T-helper 9 cell (primary cell): ENCODE results near the gene ARL17A.
"Not testable (repeated sequence)": the region's sequence is repeated elsewhere in the genome, so short reads cannot be mapped to it uniquely, and the experiment has no call there.

Experiments
- DNase-seq: peaks from one replicate; pipeline ENCODE4 v3.0.0-alpha.2; 2020
- total RNA-seq, 2 donors: gene quantifications; one replicate each; lab custom pipeline; 2026; lab: John Stamatoyannopoulos, UW

The ARL17A gene
- 2.5 to 12.8 reads per million in 2 donors for total RNA-seq

DNA sequence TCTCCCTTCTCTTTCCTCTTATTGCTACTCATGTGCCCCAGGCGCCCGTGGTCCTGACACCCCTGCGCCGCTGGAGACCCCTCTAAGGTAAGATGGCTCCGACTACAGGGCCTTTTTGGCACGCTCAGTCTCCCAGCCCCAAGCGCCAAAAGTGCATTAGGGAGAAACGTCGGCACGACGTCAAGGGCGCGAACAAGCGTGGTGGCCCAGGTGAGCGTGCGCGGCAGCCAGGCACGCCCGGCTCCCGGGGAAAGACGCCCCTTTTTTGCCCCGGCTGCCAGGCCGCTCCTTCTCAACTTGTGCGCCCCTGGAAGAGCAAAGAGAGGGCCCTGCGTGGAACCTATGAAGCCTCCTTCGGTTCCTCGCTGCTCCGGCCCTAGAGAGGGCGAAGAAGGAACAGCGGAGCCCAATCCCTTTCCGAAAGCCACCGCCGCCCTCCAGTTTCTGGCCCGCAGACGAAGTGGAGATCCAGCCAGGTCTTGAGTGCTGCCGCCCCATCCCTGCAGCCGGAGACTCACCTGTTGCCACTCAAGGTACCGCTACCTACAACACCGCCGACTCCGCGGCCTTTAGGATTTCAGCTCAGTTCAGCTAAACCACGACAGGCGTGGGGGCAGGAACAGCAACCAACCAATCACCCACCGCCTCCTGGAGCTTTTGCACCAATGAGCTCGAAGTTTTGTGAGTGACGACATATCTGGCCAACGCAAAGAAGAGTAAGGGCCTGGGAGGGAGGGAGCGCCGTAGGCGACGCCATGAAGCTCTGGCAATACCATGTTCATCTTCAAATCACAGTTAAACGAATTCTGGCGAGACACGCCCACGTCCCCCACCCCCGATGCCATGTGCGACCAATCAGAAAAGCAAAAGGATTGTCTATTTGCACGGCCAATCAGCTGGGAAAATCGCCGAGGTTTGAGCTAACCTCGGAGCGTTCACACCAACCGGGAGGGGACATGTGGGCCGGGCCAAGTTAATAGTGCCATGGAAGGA lies at the start of gene ARL17A:
ARL17A (minus strand) TSS at position 609 of the 993 bp plus-strand sequence. CDS start 3,369 bp downstream, outside the sequence.
- peak; percentile 65 for DNase-seq

DNA sequence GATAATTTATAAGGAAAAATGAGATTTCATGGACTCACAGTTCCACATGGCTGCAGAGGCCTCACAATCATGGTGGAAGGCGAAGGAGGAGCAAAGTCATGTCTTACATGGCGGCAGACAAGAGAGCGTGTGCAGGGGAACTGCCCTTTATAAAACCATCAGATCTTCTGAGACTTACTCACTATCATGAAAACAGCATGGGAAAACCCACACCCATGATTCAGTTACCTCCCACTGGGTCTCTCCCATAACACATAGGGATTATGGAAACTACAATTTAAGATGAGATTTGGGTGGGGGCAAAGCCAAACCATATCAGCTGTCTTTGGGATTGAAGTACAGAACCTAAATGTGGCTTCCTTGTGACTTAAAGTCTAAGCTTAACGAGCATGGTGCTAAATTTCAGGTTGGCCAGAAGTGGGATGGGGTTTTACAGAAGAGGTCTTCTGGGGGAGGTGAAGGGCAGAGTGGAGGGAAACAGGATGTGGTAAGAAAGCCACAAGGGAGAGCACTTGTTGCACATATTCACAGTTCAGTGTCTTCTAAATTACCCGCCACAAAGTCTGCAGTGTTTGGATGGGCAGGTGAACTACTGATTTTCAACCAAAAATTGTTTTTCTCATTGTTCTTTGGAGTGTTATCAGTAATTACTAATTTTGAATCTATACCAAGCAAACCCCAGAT lies 49.4 kb upstream of the ARL17A start:
- not testable (repeated sequence) for DNase-seq

DNA sequence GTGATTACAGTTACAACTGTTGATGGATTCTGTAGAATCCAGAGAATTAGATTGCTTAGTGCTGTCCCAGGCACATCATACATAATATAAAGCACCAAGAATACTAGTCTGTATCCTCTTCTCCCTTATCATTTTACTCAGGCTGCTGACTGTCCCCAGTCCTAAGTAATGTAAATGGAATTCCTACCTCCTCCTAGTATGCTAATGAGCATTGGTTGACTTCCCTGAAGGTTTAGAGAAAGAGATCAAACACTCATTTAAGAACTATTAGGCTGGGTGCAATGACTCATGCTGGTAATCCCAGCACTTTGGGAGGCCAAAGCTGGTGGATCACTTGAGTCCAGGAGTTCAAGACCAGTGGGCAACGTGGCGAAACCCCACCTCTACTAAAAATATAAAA lies 48.0 kb upstream of the ARL17A start:
- not testable (repeated sequence) for DNase-seq

DNA sequence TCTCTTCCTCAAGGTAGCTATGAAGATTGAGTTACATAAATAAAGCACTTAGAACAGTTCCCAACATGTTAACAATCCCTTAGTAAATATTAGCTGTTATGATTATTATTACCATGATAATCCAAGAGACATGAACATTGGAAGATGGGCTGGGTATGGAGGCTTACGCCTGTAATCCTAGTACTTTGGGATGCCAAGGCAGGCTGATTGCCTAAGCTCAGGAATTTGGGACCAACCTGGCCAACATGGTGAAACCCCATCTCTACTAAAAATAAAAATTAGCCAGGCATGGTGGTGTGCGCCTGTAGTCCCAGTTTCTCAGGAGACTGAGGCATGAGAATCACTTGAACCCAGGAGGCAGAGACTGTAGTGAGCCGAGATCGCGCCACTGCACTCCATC lies 45.2 kb upstream of the ARL17A start:
- DNase-seq, result not testable (repeated sequence)

DNA sequence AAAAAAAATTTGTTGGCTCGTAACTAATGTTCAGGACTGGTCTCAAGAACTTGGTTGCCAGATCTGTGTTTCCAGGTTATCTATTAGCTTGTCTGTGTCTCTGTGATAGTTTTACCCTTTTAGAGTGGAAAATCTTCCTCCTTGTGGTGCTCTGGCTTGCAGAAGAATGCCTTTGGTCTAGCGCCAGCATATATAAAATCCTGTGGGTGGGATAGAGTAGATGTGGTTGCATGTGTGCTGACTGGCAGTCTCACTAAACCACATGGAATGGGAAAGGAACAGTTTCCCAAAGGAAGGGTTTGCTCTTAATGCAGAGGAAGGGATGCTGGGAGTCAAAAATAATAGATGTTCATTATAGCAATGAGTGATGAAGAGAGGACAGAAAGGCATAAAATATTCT lies 44.3 kb upstream of the ARL17A start:
- DNase-seq, result not testable (repeated sequence)

DNA sequence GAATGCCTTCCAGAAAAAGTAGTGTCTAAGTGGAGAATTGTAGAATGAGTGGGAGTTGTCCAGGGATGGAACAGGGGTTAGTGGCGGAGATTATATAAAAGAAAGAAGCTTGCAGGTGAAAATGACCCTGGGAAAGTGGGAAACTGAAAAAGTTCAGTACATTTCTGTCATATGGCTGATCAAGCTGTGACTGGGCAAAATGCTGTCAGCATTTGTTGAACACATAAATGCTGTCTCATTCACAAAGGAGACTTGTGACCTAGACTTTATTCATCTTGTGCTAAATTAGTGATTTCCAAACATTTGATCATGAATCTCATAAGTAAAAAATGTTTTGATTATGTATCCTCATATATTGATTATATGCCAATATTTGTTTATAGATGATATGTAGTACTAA lies 39.5 kb upstream of the ARL17A start:
- DNase-seq, result not testable (repeated sequence)

DNA sequence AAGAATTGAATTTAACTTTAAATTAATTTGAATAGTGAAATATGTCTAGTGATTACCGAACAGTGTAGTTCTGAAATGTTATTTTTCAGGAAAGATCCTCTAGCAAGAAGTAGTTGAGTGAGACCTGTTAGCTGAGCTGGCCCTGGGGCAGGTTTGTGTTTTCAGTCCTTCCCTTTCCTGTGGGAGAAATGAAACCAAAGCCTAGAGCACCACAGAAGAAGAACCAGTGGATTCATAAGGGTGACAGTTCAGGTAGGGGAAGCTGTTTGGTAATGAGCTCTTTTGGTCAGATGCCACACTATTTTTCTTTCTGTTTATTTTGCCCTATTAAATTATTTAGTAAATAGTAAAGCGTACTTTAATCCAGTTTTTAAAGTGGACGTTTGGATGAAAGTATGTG lies 37.6 kb upstream of the ARL17A start:
- DNase-seq, result not testable (repeated sequence)

DNA sequence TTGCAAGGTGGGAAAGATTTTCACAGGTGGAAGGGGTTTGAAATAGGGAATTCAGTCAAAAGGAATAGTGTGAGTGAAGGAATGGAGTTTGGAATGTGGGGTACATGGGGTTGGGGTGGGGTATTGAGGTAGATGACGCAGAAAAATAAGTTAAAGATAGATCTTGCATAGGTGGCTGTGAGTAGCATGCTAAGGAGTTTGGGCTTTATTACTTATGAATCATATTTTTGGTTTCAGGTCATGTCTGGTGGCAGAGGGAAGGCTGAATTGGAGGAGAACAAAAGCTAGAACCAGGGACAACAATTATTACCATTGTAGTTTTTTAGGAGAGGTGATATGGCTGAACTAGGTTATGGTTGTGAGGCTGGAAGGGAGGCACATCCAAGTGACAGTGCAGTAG lies 34.4 kb upstream of the ARL17A start:
- DNase-seq, result not testable (repeated sequence)

DNA sequence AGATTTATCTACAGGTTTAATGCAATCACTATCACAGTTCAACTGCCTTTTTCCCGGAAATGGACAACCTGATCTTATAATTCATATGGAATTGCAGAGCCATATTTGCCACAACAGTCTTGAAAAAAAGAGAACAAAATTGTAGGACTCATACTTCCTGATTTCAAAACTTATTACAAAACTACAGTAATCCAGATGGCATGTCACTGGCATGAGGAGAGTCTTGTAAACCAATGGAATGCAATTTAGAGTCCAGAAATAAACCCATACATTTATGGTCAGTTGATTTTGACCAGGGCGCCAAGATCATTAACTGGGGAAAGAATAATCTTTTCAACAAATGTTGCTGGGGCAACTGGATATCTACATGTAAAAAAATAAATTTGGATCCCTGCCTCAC lies 31.8 kb upstream of the ARL17A start:
- DNase-seq, result not testable (repeated sequence)

DNA sequence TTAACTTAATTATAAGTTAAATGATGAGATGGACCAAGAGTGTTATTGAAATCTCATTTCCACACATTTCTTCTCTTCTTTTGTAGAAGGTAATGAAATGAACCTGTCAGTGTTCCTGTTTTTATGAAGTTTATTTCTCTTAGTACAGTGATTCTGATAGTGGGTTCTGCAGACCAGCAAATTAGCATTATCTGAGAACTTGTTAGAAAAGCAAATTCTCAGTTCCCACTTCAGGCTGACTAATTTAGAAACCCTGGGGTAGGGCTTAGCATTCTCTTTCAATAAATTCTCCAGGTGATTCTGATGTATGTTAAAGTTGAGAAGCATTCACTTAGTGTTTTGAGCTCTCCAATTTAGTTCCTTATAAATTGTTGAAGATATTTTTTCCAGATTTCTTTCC lies 23.6 kb upstream of the ARL17A start:
- DNase-seq, result not testable (repeated sequence)

DNA sequence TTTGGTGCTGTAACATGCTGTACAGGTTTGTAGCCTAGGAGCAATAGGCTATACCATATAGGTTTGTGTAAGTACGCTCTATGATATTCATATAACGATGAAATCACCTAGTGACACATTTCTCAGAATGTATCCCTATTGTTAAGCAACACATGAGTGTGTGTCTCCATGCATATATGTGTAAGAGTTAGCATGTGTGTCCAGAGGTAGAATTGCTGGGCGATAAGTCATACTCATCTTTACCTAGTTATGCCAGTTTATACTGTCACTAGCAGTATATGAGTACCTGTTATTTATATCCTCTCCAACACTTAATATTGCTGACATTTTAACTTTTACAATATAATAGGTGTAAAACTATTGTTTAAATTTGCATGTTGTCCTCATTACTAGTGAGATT lies 21.3 kb upstream of the ARL17A start:
- DNase-seq, result not testable (repeated sequence)

DNA sequence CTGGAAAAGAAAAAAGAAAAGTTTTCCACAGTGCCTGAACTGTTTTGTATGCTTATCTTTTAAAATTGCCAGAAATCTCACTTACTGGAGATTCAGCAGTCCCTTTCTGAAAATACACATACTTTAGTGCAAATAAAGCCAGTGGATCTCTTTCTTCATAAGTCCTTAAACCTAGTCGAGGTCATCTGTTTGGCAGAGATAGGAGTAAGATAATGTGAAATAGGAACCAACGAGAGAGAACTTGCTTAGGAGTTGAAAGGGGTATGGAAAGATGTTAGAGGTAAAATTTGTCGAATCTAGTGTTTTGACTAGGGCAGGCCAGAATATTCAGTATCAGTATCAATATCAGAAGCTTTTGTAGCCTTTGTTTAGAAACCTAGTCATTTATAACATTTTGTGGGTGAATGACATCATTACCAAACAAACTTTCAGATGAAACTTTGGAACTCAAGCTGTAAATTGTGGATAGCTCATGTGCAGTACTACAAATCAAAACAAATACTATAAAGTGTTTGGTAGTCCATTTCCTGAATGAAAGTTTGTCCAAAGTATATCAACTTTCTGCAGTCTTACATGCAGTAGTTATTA lies 18.9 kb upstream of the ARL17A start:
- DNase-seq, result not testable (repeated sequence)

DNA sequence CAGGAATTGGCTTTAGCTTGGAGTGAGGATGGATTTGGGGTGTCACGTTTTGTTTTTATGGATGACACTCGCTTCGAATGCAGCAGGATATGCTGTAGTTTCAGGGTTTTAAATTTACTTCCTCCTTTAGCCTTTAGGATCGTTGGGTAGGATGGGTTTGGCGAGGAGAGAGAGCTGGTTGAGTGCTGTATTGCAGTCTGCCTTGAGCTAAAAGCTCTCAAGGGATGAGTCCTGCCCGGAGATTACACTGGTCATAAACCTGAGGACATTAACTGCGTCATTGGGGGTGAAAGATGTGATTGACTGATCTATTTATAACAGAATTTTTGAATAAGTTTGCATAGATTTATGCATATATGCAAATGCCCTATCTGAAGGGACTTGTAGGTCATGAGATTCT lies 11.8 kb upstream of the ARL17A start:
- DNase-seq, result not testable (repeated sequence)

DNA sequence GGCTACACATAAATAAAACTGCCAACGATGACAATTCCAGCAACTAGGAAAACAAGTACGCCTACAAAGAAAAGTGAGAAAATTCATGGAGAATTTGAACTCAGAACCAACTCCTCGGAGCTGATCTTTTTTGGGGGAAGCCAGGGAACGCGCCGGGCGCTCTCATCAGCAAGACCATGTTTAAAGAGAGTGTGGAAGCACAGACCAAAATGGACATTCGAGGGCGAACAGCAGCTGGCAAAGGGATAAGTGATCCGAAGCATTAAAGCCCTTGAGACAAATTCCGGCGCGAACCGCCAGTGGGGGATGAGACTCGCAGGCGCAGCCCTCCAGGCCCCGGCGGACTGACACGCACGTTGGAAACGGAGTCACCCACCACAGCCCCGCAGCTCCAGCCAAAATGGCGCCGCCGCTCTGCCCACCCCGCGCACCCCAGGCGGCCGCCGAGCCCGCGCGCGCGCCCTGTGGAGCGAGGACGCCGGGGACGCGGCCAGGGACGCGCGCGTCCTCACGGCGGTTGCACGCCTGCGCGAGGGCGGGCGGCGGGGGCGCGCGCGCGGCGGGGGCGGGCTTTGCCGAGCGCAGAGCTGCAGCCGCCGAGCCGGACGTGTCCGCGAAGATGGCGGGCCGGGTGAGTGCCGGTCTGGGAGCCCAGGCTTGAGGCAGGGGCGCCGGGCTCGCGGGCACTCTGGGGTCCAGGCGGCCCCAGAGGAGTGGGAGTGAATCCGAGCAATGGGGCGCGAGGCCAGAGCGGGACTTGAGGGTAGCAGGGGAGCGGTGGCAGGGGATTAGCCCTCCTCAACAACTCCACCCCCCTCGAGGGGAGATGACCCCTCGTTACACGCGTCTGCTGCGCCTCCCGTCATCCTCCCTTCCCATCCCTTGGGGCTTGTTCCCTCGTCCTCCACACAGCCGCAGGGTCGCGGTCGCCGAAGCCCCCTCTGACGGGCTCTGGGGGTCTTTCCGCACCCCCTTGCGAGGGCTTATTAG lies 11.0 kb upstream of the ARL17A start, which contains the start of gene NSF:
NSF (plus strand) TSS at position 513 of the 990 bp plus-strand sequence; CDS start at position 620, 107 bp downstream.
- not testable (repeated sequence) for DNase-seq

DNA sequence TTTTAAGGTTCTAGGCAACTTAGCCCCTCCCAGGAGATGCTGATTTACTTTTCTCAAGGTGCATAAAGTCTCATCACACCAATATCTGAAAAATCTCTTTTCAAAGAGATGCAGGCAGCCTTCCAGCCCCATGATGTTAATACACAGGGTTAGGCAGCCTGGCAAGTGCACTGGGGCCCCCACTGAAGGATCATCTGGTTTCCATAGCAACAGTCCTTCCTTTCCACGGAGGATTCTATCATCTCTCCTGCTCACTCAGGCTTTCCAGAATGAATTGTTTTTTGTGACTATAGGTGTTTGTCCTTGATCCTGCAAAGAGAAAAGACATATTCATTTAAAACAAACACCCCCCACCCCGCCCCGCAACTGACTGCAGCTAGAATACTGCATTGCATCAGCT lies 6.0 kb upstream of the ARL17A start:
- not testable (repeated sequence) for DNase-seq

DNA sequence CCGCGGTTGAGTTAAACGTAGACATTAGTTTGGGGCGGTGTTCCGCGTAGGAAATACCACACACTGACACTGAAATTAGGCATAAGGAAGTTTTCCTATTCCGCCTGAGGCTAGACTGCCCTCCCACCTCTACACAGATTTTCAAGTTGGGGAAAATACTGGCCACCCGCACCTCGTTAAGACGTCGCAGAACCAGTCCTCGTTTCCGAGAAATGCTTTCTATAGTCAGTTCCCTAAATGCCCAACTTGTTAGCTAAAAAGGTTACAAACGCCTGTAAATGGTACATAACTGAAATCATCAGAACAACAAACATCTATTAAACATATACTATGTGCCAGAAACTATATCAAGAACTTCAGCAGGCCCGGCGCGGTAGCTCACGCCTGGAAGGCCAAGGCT lies 591 bp upstream of the ARL17A start:
- DNase-seq, result not testable (repeated sequence)

DNA sequence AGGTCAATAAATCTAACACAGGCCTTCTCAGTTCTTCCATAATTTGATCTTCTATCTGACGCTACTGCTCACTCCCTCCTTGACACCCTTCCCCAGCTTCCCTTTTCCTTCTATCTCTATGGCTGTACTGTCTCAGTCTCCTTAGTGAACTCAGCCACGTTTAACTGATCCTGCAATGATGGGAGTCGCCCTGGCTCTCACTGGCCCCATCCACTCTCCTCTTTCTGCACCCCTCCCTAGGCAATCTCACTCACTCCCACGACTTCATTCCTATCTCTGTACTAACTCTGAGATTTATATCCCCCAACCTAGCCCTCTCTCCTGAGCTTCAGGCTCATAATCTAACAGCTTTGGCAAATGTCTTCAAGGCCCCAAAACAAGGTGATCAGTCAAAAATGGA lies 7.7 kb downstream of the ARL17A start:
- DNase-seq, result not testable (repeated sequence)

DNA sequence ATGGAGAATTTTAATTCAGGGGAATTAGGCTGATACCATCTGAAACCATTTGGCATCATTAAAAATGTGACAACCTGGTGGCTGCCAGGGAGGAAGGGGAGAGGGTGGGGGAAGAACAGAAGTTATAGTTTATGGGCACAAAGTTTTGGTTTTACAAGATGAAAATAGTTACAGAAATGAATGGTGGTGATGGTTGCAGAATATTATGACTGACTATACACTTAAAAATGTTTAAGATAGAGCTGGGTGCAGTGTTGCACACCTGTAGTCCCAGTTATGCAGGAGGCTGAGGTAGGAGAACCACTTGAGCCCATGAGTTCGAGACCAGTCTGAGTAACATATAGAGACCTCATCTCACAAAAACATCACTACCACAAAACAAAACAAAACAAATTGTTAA lies 12.5 kb downstream of the ARL17A start:
- DNase-seq, result not testable (repeated sequence)

DNA sequence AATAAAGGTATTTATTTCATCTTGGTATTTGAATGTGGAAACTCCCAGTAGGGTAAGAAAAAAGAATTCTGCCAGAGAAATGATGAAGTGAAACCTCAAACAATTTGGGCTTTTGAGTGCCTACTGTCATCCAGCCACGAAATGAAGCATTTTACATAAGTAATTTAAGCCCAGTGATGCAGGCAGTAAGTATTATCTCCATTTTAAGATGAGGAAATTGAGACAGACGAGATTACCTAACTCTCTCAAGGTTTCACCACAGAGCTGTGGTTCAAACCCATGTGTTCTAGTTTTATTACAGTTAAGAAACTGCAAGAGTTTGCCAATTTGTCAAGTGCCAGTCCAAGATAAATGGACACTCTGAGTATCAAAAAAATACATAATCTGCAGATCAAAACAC lies 13.2 kb downstream of the ARL17A start:
- DNase-seq, result not testable (repeated sequence)

DNA sequence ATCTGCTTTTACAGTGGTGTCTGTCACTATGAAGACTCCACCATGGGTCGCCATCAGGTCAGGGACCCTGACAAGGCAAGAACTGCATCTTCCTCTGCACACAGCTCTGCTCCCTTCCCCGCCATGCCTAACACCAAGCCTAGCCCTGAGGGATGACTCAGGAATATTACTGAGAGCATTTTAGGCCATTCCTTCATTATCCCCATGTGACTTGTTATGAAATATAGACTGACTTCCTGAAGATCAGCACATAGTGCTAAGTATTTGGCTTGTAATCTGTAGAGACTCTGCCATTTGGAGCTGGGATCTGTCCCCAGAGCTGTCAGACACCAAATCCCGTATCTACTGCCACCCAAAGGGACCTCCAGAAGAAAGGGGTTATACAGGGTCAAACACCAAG lies 19.4 kb downstream of the ARL17A start:
- DNase-seq, result not testable (repeated sequence)

DNA sequence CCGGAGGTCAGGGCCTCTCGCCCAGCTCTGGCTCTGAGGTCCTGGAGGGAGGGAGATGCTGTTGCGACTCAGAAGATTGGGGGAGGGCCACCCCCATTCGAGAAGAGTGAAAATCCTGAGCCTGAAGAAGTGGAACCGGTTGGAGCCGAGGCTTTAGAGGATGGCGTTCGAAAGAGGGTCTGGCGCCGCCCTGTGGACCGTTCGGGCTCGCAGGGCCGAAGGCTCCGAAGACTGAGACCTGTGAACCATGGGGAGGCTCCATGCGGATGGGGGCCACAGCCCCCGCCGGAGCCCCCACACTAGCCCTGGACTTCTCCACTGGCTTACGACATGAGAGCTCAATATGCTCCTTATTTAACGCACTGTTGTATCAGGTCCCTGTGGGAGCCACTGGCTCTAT lies 20.3 kb downstream of the ARL17A start:
- not testable (repeated sequence) for DNase-seq

DNA sequence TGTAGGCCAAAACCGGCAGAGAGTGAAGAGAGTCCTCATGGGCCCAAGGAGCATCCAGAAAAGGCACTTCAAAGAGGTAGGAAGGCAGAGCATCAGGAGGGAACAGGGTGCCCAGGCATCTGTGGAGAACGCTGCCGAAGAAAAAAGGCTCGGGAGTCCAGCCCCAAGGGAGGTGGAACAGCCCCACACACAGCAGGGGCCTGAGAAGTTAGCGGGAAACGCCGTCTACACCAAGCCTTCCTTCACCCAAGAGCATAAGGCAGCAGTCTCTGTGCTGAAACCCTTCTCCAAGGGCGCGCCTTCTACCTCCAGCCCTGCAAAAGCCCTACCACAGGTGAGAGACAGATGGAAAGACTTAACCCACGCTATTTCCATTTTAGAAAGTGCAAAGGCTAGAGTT lies 30.9 kb downstream of the ARL17A start:
- not testable (repeated sequence) for DNase-seq
